Activated naive CD4-positive, alpha-beta T cell treated with anti-CD3 and anti-CD28 coated beads, Interleukin-2, amount 10 ng/mL, durations not matched to agents 7 days and 5 days (primary cell): ENCODE results near the gene JAKMIP2.
"Not testable (repeated sequence)": the region's sequence is repeated elsewhere in the genome, so short reads cannot be mapped to it uniquely, and the experiment has no call there.

ENCODE experiments used
- CTCF ChIA-PET: fragments of 350-600 bp; sonication (Branson Sonifier 250); formaldehyde crosslinking; loops from one replicate; lab custom pipeline; 2021; ENCODE audit warnings: antibody characterized with exemption; lab: Charles Lee
- DNase-seq: peaks from one replicate; pipeline ENCODE4 v3.0.0-alpha.2; 2020
- H3K27ac Mint-ChIP-seq: one replicate; pipeline ENCODE4 v1.8.0; 2021; ENCODE audit warnings: mild to moderate bottlenecking, moderate library complexity, mixed read lengths
- H3K27me3 Mint-ChIP-seq: one replicate; pipeline ENCODE4 v1.8.0; 2021; ENCODE audit warnings: mild to moderate bottlenecking, mixed read lengths
- H3K36me3 Mint-ChIP-seq: one replicate; pipeline ENCODE4 v1.8.0; 2021; ENCODE audit warnings: mixed read lengths
- H3K4me1 Mint-ChIP-seq: one replicate; pipeline ENCODE4 v1.8.0; 2021; ENCODE audit warnings: mixed read lengths
- H3K4me3 Mint-ChIP-seq: one replicate; pipeline ENCODE4 v1.8.0; 2021; ENCODE audit warnings: mild to moderate bottlenecking, moderate library complexity, mixed read lengths
- H3K9me3 Mint-ChIP-seq: one replicate; pipeline ENCODE4 v1.8.0; 2021; ENCODE audit warnings: mixed read lengths

Gene JAKMIP2

GRCh38 chr5:147804334-147804733 is 21.8 kb upstream of the JAKMIP2 start:
- CTCF ChIA-PET: no interaction called here
- Mint-ChIP-seq H3K4me3 (no peak overlapping the region), H3K9me3 (no peaks in the 10 kb centered on the region), H3K4me1 (no peaks in the 10 kb centered on the region), H3K27ac (no peak overlapping the region), H3K36me3 (no peaks in the 10 kb centered on the region), H3K27me3 (no peaks in the 10 kb centered on the region)
- DNase-seq: no peak

- Mint-ChIP-seq H3K27ac (no peak overlapping the region), H3K4me3 (no peak overlapping the region), H3K4me1 (no peaks in the 10 kb centered on the region), H3K36me3 (no peaks in the 10 kb centered on the region), H3K9me3 (no peaks in the 10 kb centered on the region), H3K27me3 (no peaks in the 10 kb centered on the region)
- DNase-seq: no peak
- CTCF ChIA-PET: no interaction called here
Measured at GRCh38 chr5:147803926-147804325, 21.4 kb upstream of the JAKMIP2 start.

- H3K4me3 Mint-ChIP-seq, CTCF ChIA-PET, H3K9me3 Mint-ChIP-seq, H3K27ac Mint-ChIP-seq, H3K36me3 Mint-ChIP-seq, DNase-seq, H3K27me3 Mint-ChIP-seq, H3K4me1 Mint-ChIP-seq: not testable (repeated sequence)
Measured at GRCh38 chr5:147803161-147803560, 20.6 kb upstream of the JAKMIP2 start.

GRCh38 chr5:147801461-147801860 is 18.9 kb upstream of the JAKMIP2 start:
- Mint-ChIP-seq H3K36me3 (no peaks in the 10 kb centered on the region), H3K9me3 (no peaks in the 10 kb centered on the region), H3K4me3 (no peak overlapping the region), H3K4me1 (no peaks in the 10 kb centered on the region), H3K27ac (no peak overlapping the region), H3K27me3 (no peaks in the 10 kb centered on the region)
- DNase-seq: no peak
- CTCF ChIA-PET: no interaction called here

- no peaks in the 10 kb centered on the region for H3K36me3 Mint-ChIP-seq
- no peak overlapping the region for H3K4me3 Mint-ChIP-seq
- H3K27me3 Mint-ChIP-seq: no peaks in the 10 kb centered on the region
- no peaks in the 10 kb centered on the region for H3K9me3 Mint-ChIP-seq
- no peak for DNase-seq
- H3K27ac Mint-ChIP-seq: no peak overlapping the region
- H3K4me1 Mint-ChIP-seq: no peaks in the 10 kb centered on the region
- CTCF ChIA-PET: no interaction called here
Measured at GRCh38 chr5:147800491-147800890, 18.0 kb upstream of the JAKMIP2 start.

- H3K27me3 Mint-ChIP-seq: no peaks in the 10 kb centered on the region
- CTCF ChIA-PET: no interaction called here
- no peak for DNase-seq
- no peaks in the 10 kb centered on the region for H3K4me1 Mint-ChIP-seq
- H3K27ac Mint-ChIP-seq: no peak overlapping the region
- no peaks in the 10 kb centered on the region for H3K36me3 Mint-ChIP-seq
- H3K9me3 Mint-ChIP-seq: no peaks in the 10 kb centered on the region
- H3K4me3 Mint-ChIP-seq: no peak overlapping the region
Measured at GRCh38 chr5:147796556-147797308, 14.2 kb upstream of the JAKMIP2 start.

GRCh38 chr5:147791181-147791580 is 8.7 kb upstream of the JAKMIP2 start:
- no peaks in the 10 kb centered on the region for H3K27me3 Mint-ChIP-seq

GRCh38 chr5:147789820-147790219 is 7.3 kb upstream of the JAKMIP2 start:
- CTCF ChIA-PET: no interaction called here
- Mint-ChIP-seq H3K27ac (no peak overlapping the region), H3K4me3 (no peak overlapping the region), H3K36me3 (no peaks in the 10 kb centered on the region), H3K27me3 (no peaks in the 10 kb centered on the region), H3K9me3 (no peaks in the 10 kb centered on the region), H3K4me1 (no peaks in the 10 kb centered on the region)
- no peak for DNase-seq

More at GRCh38 chr5:147791181-147791580, 8.7 kb upstream of the JAKMIP2 start:
- no peaks in the 10 kb centered on the region for H3K4me1 Mint-ChIP-seq
- CTCF ChIA-PET: no interaction called here
- H3K36me3 Mint-ChIP-seq: no peaks in the 10 kb centered on the region
- no peaks in the 10 kb centered on the region for H3K9me3 Mint-ChIP-seq
- no peak overlapping the region for H3K27ac Mint-ChIP-seq
- DNase-seq: no peak
- H3K4me3 Mint-ChIP-seq: no peak overlapping the region

GRCh38 chr5:147788023-147788422 is 5.5 kb upstream of the JAKMIP2 start:
- CTCF ChIA-PET: no interaction called here
- H3K4me1 Mint-ChIP-seq: no peaks in the 10 kb centered on the region

GRCh38 chr5:147786142-147786541 is 3.6 kb upstream of the JAKMIP2 start:
- no peak overlapping the region for H3K27ac Mint-ChIP-seq
- CTCF ChIA-PET: interaction anchor here (0.7 kb wide), 1 partner anchor 209 kb away, joined by 3 read pairs; no protein-coding TSS in a partner anchor
- H3K36me3 Mint-ChIP-seq: no peaks in the 10 kb centered on the region
- peaks cover 9% of the 10 kb centered on the region for H3K4me1 Mint-ChIP-seq
- H3K9me3 Mint-ChIP-seq: no peaks in the 10 kb centered on the region
- DNase-seq: no peak
- H3K4me3 Mint-ChIP-seq: no peak overlapping the region
- peaks cover 4% of the 10 kb centered on the region for H3K27me3 Mint-ChIP-seq

More at GRCh38 chr5:147788023-147788422, 5.5 kb upstream of the JAKMIP2 start:
- Mint-ChIP-seq H3K27ac (no peak overlapping the region), H3K4me3 (no peak overlapping the region), H3K27me3 (no peaks in the 10 kb centered on the region), H3K9me3 (no peaks in the 10 kb centered on the region), H3K36me3 (no peaks in the 10 kb centered on the region)
- no peak for DNase-seq

- DNase-seq: no peak
- CTCF ChIA-PET: no interaction called here
- no peak overlapping the region for H3K27ac Mint-ChIP-seq
- peaks cover 9% of the 10 kb centered on the region for H3K4me1 Mint-ChIP-seq
- no peaks in the 10 kb centered on the region for H3K36me3 Mint-ChIP-seq
- no peak overlapping the region for H3K4me3 Mint-ChIP-seq
- peaks cover 4% of the 10 kb centered on the region for H3K27me3 Mint-ChIP-seq
- no peaks in the 10 kb centered on the region for H3K9me3 Mint-ChIP-seq
Measured at GRCh38 chr5:147784146-147784987, 1.8 kb upstream of the JAKMIP2 start.

- Mint-ChIP-seq H3K27ac (no peak overlapping the region), H3K9me3 (no peaks in the 10 kb centered on the region), H3K27me3 (peaks cover 4% of the 10 kb centered on the region), H3K4me3 (peak overlapping the region; percentile 4), H3K4me1 (peaks cover 9% of the 10 kb centered on the region), H3K36me3 (no peaks in the 10 kb centered on the region)
- CTCF ChIA-PET: no interaction called here
- no peak for DNase-seq
Measured at GRCh38 chr5:147780924-147781573, 1.5 kb downstream of the JAKMIP2 start.

- Mint-ChIP-seq H3K27me3 (peaks cover 4% of the 10 kb centered on the region), H3K4me1 (peaks cover 9% of the 10 kb centered on the region), H3K36me3 (no peaks in the 10 kb centered on the region), H3K27ac (no peak overlapping the region), H3K9me3 (no peaks in the 10 kb centered on the region), H3K4me3 (no peak overlapping the region)
- CTCF ChIA-PET: no interaction called here
- no peak for DNase-seq
Measured at GRCh38 chr5:147779694-147780093, 2.8 kb downstream of the JAKMIP2 start.

GRCh38 chr5:147776989-147777388 is 5.5 kb downstream of the JAKMIP2 start:
- Mint-ChIP-seq H3K36me3 (no peaks in the 10 kb centered on the region), H3K9me3 (no peaks in the 10 kb centered on the region), H3K27ac (no peak overlapping the region), H3K4me1 (peaks cover 4% of the 10 kb centered on the region), H3K27me3 (no peaks in the 10 kb centered on the region), H3K4me3 (no peak overlapping the region)
- CTCF ChIA-PET: no interaction called here
- no peak for DNase-seq
